Neuronal stem cell (in vitro differentiated cells): Measurements from ENCODE around the gene IKZF5.

Experiments
- DNase-seq: peaks from one replicate; pipeline ENCODE4 v3.0.0-alpha.2; 2013; ENCODE audit warnings: low spot score
- H2AFZ ChIP-seq: one replicate; pipeline ENCODE4 v1.6.1; 2013; ENCODE audit warnings: mild to moderate bottlenecking, low read length, inconsistent platforms
- H2AK5ac ChIP-seq: 2 replicates; pipeline ENCODE4 v1.6.1; 2013; ENCODE audit warnings: low read depth, mild to moderate bottlenecking, inconsistent platforms, low read length, moderate library complexity, mixed read lengths
- H2BK120ac ChIP-seq: 2 replicates; pipeline ENCODE4 v1.6.1; 2013; ENCODE audit warnings: low read depth, mild to moderate bottlenecking, inconsistent platforms, low read length, moderate library complexity, mixed read lengths
- H2BK12ac ChIP-seq: one replicate; pipeline ENCODE4 v1.6.1; 2013; ENCODE audit warnings: low read length, inconsistent platforms
- H2BK15ac ChIP-seq: 2 replicates; pipeline ENCODE4 v1.6.1; 2013; ENCODE audit warnings: mild to moderate bottlenecking, low read length, inconsistent platforms, mixed read lengths
- H2BK5ac ChIP-seq: one replicate; pipeline ENCODE4 v1.6.1; 2013; ENCODE audit warnings: inconsistent platforms, mild to moderate bottlenecking, low read length, moderate library complexity
- H3K14ac ChIP-seq: one replicate; pipeline ENCODE4 v1.6.1; 2013; ENCODE audit warnings: low read length, inconsistent platforms
- H3K18ac ChIP-seq: 2 replicates; pipeline ENCODE4 v1.6.1; 2013; ENCODE audit warnings: low read length, inconsistent platforms
- H3K23ac ChIP-seq: 2 replicates; pipeline ENCODE4 v1.6.1; 2013; ENCODE audit warnings: low read depth, mild to moderate bottlenecking, mixed read lengths, low read length, inconsistent platforms; ENCODE audit not compliant: poor library complexity
- H3K27ac ChIP-seq: replicated peaks from 3 replicates; pipeline ENCODE4 v1.5.1; 2013; ENCODE audit warnings: low read length, inconsistent platforms
- H3K27me3 ChIP-seq, 3 experiments: 2 replicates each; pipeline ENCODE4 v1.6.1; 2013; ENCODE audit warnings: low read length in 3 of 3, mild to moderate bottlenecking in 2 of 3, inconsistent platforms in 1 of 3, low read depth in 1 of 3, mixed read lengths in 1 of 3, moderate library complexity in 1 of 3; ENCODE audit not compliant: control insufficient read depth in 3 of 3, insufficient read depth in 3 of 3
- H3K36me3 ChIP-seq, 2 donors: replicated peaks in 1 of 2; 2 replicates each; pipeline ENCODE4 v1.6.1; 2013; ENCODE audit warnings: low read length in 2 of 2; ENCODE audit not compliant: control insufficient read depth in 2 of 2, insufficient read depth in 2 of 2
- H3K4ac ChIP-seq: 2 replicates; pipeline ENCODE4 v1.6.1; 2013; ENCODE audit warnings: inconsistent platforms, mild to moderate bottlenecking, low read length, moderate library complexity
- H3K4me1 ChIP-seq, 2 donors: 1 replicate in 1 of 2; 2 replicates in 1 of 2; pipeline ENCODE4 v1.6.1; 2013; ENCODE audit warnings: low read length in 2 of 2, low read depth in 1 of 2; ENCODE audit not compliant: control insufficient read depth in 2 of 2, insufficient read depth in 1 of 2
- H3K4me2 ChIP-seq: one replicate; pipeline ENCODE4 v1.6.1; 2013; ENCODE audit warnings: mild to moderate bottlenecking, low read length, inconsistent platforms; ENCODE audit not compliant: insufficient read depth, poor library complexity, severe bottlenecking
- H3K4me3 ChIP-seq, 2 donors: 2 replicates each; pipeline ENCODE4 v1.5.1; 2013; ENCODE audit warnings: low read length in 2 of 2, mild to moderate bottlenecking in 2 of 2, inconsistent platforms in 1 of 2, moderate library complexity in 1 of 2
- H3K79me1 ChIP-seq: one replicate; pipeline ENCODE4 v1.6.1; 2013; ENCODE audit warnings: low read depth, mild to moderate bottlenecking, inconsistent platforms, low read length, moderate library complexity
- H3K9ac ChIP-seq: one replicate; pipeline ENCODE4 v1.6.1; 2013; ENCODE audit warnings: mild to moderate bottlenecking, low read depth, low read length, inconsistent platforms; ENCODE audit not compliant: poor library complexity
- H3K9me3 ChIP-seq, 2 donors: replicated peaks in 1 of 2; 2 replicates each; pipeline versions ENCODE3 to v1.6.1; 2013; ENCODE audit warnings: low read length in 2 of 2, mild to moderate bottlenecking in 2 of 2, inconsistent platforms in 1 of 2, low read depth in 1 of 2, mixed read lengths in 1 of 2, moderate library complexity in 1 of 2; ENCODE audit not compliant: control insufficient read depth in 2 of 2, insufficient read depth in 1 of 2
- H4K8ac ChIP-seq: one replicate; pipeline ENCODE4 v1.6.1; 2013; ENCODE audit warnings: low read depth, mild to moderate bottlenecking, inconsistent platforms, low read length, moderate library complexity
- H4K91ac ChIP-seq: one replicate; pipeline ENCODE4 v1.6.1; 2013; ENCODE audit warnings: low read length, low read depth, mild to moderate bottlenecking, inconsistent platforms; ENCODE audit not compliant: poor library complexity
- WGBS, 2 donors: extraction: QIAGEN DNeasy Blood & Tissue Kit; methylation state at CpG; one replicate each; pipeline ENCODE4 v1.1.7; 2013; ENCODE audit warnings: missing lambda C conversion rate in 2 of 2, mixed read lengths in 1 of 2; ENCODE audit not compliant: insufficient read length in 2 of 2, insufficient replicate concordance in 1 of 2; ENCODE audit errors: extremely low coverage in 2 of 2; 5-methylcytosine and 5-hydroxymethylcytosine counted together

The IKZF5 gene

DNA sequence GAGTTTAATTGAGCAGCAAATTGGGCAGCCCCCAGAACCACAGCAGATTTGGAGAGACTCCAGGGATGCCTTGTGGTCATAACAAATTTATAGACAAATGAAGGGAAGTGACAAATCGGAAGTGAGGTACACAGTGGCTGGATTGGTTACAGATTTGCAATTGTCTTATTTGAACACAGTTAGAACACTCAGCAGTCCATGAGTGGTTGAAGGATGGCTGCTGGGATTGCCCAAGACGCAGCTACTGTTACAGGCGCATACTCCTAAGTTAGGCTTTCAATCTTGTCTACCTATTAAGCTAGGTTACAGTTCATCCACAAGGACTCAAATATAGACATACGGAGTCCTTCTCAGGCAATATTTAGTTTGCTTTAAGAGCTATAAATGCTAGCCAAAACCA lies 7.6 kb upstream of the IKZF5 start:
- Histone ChIP-seq H3K4me3 (no peak overlapping the region), H2BK12ac (no peak overlapping the region), H3K23ac (no peak overlapping the region), H2BK5ac (no peak overlapping the region), H2BK15ac (no peak overlapping the region), H4K91ac (no peak overlapping the region), H4K8ac (no peak overlapping the region), H3K79me1 (no peaks in the 10 kb centered on the region), H3K27me3 (no peaks in the 10 kb centered on the region), H3K4ac (no peak overlapping the region), H3K27ac (no peak overlapping the region), H3K4me2 (no peak overlapping the region), H2AK5ac (no peak overlapping the region), H3K9ac (no peak overlapping the region), H2BK120ac (no peak overlapping the region), H3K14ac (no peak overlapping the region), H3K36me3 (no peaks in the 10 kb centered on the region), H3K4me1 (no peaks in the 10 kb centered on the region), H3K18ac (no peak overlapping the region), H2AFZ (no peak overlapping the region), H3K9me3 (no peaks in the 10 kb centered on the region)
- no peak for DNase-seq
- no CpG with 5 or more reads among the region's 4 CpGs for WGBS, 2 donors

DNA sequence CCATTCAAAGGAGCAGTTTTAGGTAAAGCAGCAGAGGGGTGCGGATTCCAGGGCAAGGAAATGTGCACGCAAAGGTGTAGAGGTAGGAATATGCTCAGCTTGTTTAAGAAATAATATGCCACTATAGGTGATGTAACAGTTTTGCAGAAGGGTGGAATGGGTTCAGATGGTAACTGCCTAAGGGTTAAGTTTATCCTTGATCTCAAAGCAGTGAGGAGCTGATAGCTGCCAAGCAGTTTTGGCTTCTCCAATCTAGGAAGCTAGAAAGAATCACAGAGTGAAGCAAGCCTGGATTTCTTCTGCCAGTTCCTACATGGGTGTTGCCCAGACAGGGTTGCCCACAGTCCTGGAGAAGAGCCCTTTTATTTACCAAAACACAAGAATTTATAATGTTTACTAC lies 6.2 kb upstream of the IKZF5 start:
- no peak overlapping the region for H3K23ac ChIP-seq
- H3K79me1 ChIP-seq = no peaks in the 10 kb centered on the region
- H2AFZ ChIP-seq = no peak overlapping the region
- H4K91ac ChIP-seq = no peak overlapping the region
- H2BK120ac ChIP-seq = no peak overlapping the region
- DNase-seq = no peak
- no peak overlapping the region for H3K14ac ChIP-seq
- H2BK15ac ChIP-seq = no peak overlapping the region
- H4K8ac ChIP-seq = no peak overlapping the region
- no peak overlapping the region for H2BK12ac ChIP-seq
- no peak overlapping the region for H2BK5ac ChIP-seq
- H3K18ac ChIP-seq = no peak overlapping the region
- H3K9ac ChIP-seq = no peak overlapping the region
- H2AK5ac ChIP-seq = no peak overlapping the region
- no peak overlapping the region for H3K4me3 ChIP-seq
- H3K27me3 ChIP-seq = no peaks in the 10 kb centered on the region
- no peak overlapping the region for H3K4ac ChIP-seq
- H3K4me1 ChIP-seq = no peaks in the 10 kb centered on the region
- no peaks in the 10 kb centered on the region for H3K9me3 ChIP-seq
- H3K36me3 ChIP-seq = no peaks in the 10 kb centered on the region
- WGBS, 2 donors = no CpG with 5 or more reads among the region's 2 CpGs
- H3K27ac ChIP-seq = no peak overlapping the region
- H3K4me2 ChIP-seq = no peak overlapping the region

DNA sequence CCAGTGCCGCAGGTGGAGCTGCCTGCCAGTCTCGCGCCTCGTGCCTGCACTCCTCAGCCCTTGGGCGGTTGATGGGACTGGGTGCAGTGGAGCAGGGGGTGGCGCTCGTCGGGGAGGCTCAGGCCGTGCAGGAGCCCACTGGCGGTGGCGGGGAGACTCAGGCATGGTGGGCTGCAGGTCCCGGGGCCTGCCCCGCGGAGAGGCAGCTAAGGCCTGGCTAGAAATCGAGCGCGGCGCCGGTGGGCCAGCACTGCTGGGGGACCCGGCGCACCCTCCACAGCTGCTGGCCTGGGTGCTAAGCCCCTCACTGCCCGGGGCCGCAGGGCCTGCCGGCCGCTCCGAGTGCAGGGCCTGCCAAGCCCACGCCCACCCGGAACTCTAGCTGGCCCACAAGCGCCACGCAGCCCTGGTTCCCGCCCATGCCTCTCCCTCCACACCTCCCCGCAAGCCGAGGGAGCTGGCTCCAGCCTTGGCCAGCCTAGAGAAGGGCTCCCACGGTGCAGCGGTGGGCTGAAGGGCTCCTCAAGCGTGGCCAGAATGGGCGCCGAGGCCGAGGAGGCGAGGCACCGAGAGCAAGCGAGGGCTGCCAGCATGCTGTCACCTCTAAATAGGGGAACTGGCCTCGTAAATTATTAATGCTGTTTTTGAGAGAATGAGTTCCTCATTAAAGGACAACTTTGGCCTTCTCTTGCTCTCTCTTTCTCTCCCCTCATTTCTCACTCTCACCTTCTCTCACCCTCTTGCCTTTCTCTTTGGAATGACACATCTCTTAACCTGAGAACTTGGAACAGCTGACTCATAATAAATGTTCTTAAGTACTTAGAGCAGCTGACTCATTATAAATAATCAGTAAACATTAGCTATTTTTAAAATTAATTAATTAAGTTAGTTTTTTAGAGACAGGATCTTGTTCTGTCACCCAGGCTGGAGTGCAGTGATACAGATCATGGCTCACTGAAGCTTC lies 5.1 kb upstream of the IKZF5 start:
- Histone ChIP-seq H3K4me1 (peaks cover 0 to 1% of the 10 kb centered on the region in 2 donors), H3K9ac (no peak overlapping the region), H3K27me3 (no peaks in the 10 kb centered on the region), H3K4ac (no peak overlapping the region), H3K36me3 (no peaks in the 10 kb centered on the region), H3K4me3 (no peak overlapping the region), H3K4me2 (no peak overlapping the region), H2BK15ac (no peak overlapping the region), H3K18ac (no peak overlapping the region), H3K9me3 (no peaks in the 10 kb centered on the region), H2AFZ (no peak overlapping the region), H3K27ac (no peak overlapping the region), H3K14ac (no peak overlapping the region), H2BK5ac (no peak overlapping the region), H2AK5ac (no peak overlapping the region), H4K8ac (no peak overlapping the region), H2BK120ac (no peak overlapping the region), H2BK12ac (no peak overlapping the region), H4K91ac (no peak overlapping the region), H3K79me1 (no peaks in the 10 kb centered on the region), H3K23ac (no peak overlapping the region)
- WGBS, 2 donors = no CpG with 5 or more reads among the region's 43 CpGs
- no peak for DNase-seq

DNA sequence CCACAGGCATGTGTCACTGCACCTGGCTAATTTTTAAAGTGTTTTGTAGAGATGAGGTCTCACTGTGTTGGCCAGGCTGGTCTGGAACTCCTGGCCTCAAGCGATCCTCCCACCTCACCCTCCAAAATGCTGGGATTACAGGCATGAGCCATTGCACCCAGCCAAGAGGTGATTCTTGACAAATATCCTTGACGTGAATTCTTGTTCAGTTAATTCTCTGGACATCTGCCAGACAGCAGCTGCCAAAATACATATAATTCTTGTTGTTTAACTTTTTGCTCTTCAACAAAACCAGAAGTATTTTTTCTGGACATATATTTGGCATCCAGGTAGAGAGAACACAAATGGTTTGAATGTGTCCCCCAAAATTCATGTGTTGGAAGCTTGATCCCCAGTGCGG lies 3.4 kb upstream of the IKZF5 start:
- H2AK5ac ChIP-seq = no peak overlapping the region
- H4K8ac ChIP-seq = no peak overlapping the region
- no peaks in the 10 kb centered on the region for H3K9me3 ChIP-seq
- no peak overlapping the region for H2BK15ac ChIP-seq
- no peak overlapping the region for H3K4me3 ChIP-seq
- H3K9ac ChIP-seq = no peak overlapping the region
- no peak overlapping the region for H2AFZ ChIP-seq
- DNase-seq = no peak
- H3K36me3 ChIP-seq = no peaks in the 10 kb centered on the region
- H3K79me1 ChIP-seq = no peaks in the 10 kb centered on the region
- no peak overlapping the region for H2BK12ac ChIP-seq
- H3K27ac ChIP-seq = no peak overlapping the region
- H2BK120ac ChIP-seq = no peak overlapping the region
- H2BK5ac ChIP-seq = no peak overlapping the region
- H4K91ac ChIP-seq = no peak overlapping the region
- H3K23ac ChIP-seq = no peak overlapping the region
- H3K18ac ChIP-seq = no peak overlapping the region
- H3K4me2 ChIP-seq = no peak overlapping the region
- no peak overlapping the region for H3K14ac ChIP-seq
- WGBS, 2 donors = no CpG with 5 or more reads among the region's 3 CpGs
- peaks cover 0 to 3% of the 10 kb centered on the region in 2 donors for H3K4me1 ChIP-seq
- H3K4ac ChIP-seq = no peak overlapping the region
- no peaks in the 10 kb centered on the region for H3K27me3 ChIP-seq
